ENCODE measurements around the gene GTF3C5.

DNA sequence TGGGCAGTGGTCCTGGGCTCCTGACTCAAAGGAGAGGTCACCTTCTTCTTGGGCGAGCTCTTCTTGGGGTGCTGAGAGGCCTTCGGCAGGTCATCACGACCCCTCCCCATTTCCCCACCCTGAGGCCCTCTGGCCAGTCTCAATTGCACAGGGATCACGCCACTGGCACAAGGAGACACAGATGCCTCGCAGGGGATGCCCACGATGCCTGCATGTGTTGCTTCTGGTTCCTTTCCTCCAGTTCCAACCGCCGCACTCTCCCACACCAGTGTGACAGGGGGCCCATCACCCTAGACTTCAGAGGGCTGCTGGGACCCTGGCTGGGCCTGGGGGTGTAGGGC is 32.3 kb downstream of the GTF3C5 start:
- TF ChIP-seq POLR2A (IDR thresholded peaks at IDR 0.05; ENCODE audit: extremely low read depth, insufficient read length): no peak
- TF ChIP-seq, protein P1, sequence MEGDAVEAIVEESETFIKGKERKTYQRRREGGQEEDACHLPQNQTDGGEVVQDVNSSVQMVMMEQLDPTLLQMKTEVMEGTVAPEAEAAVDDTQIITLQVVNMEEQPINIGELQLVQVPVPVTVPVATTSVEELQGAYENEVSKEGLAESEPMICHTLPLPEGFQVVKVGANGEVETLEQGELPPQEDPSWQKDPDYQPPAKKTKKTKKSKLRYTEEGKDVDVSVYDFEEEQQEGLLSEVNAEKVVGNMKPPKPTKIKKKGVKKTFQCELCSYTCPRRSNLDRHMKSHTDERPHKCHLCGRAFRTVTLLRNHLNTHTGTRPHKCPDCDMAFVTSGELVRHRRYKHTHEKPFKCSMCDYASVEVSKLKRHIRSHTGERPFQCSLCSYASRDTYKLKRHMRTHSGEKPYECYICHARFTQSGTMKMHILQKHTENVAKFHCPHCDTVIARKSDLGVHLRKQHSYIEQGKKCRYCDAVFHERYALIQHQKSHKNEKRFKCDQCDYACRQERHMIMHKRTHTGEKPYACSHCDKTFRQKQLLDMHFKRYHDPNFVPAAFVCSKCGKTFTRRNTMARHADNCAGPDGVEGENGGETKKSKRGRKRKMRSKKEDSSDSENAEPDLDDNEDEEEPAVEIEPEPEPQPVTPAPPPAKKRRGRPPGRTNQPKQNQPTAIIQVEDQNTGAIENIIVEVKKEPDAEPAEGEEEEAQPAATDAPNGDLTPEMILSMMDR (IDR thresholded peaks at IDR 0.05; ENCODE audit: low read depth, low read length): no peak
- TF ChIP-seq, protein P2, sequence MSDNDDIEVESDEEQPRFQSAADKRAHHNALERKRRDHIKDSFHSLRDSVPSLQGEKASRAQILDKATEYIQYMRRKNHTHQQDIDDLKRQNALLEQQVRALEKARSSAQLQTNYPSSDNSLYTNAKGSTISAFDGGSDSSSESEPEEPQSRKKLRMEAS (IDR thresholded peaks at IDR 0.05; ENCODE audit: low read depth, low read length): no peak
